ENCODE results near the gene NKG7. TPM values are rescaled to one million over a fixed set of nuclear protein-coding genes. Genes with fewer than 3 reads are reported as not detected.
"Not testable (repeated sequence)": the region's sequence is repeated elsewhere in the genome, so short reads cannot be mapped to it uniquely, and the experiment has no call there.

Gene NKG7
- total RNA-seq, 1 experiment from 2014 or later = not detected

DNA sequence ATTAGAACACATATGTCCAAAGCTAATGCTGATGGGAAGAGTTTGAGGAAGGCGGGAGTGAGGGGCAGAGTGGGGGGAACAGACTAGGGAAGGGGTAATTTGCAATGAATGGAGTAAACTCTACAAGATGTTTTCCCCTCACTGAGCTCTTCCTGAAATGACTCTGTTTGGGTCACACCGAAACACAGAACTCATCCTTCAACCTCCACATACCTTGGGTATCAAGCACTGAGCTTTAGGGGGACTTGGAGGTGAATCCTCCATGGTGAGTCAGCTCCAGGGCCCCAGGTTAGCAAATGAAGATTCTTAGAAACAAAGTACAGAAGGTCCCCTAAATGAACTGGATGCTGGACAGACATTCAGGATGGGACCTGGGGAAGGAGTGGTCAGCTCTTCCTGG is 46.3 kb upstream of the NKG7 start:
- ChIA-PET POLR2A (ENCODE audit: low non-redundant PET) (no interaction called here), CTCF (interaction anchor here (1.1 kb wide), 1 partner anchor 242 kb away, joined by 3 read pairs; no protein-coding TSS in a partner anchor)
- Histone ChIP-seq H3K27me3 (replicated peaks; ENCODE audit: insufficient read depth, low read depth, low read length, poor library complexity) (peaks cover 13% of the 10 kb centered on the region), H3K27ac (ENCODE audit: low read depth, low read length, poor library complexity, severe bottlenecking) (no peak overlapping the region), H3K4me1 (ENCODE audit: insufficient read depth, low read length, poor library complexity, severe bottlenecking) (no peaks in the 10 kb centered on the region), H3K9me3 (ENCODE audit: low read depth, low read length, poor library complexity, severe bottlenecking) (no peaks in the 10 kb centered on the region), H3K4me3 (ENCODE audit: low read depth, low read length, poor library complexity, severe bottlenecking) (no peak overlapping the region), H3K36me3 (ENCODE audit: insufficient read depth, low read length, poor library complexity, severe bottlenecking) (no peaks in the 10 kb centered on the region)
- TF ChIP-seq EZH2 (IDR thresholded peaks at IDR 0.05; ENCODE audit: borderline replicate concordance, low read depth, low read length, poor library complexity, severe bottlenecking) (no peak), CTCF (conservative IDR thresholded peaks at IDR 0.05; ENCODE audit: low read depth, low read length) (no peak)
- DNase-seq (ENCODE audit: low spot score) = no peak
- intact Hi-C loops (cut with micrococcal nuclease; ENCODE audit: unreplicated experiment) = no loop called here
- no TSS peak for BruUV-seq (replicated peaks)

DNA sequence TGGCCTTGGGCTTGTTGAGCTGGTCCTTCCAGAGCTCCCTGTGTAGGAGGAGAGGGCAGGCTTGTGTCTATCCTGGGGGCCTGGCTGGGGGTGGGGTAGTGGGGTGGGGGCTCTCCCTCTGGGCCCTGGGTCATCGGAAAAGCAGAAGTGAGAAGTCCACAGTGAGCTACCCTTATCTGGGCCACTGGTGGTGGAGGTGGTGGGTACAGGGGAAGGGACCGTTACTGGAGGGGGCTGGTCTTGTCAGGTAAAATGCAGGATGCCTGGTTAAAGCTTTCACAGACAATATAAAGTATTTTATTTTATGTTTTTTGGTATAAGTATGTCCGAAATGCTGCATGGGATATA is 45.3 kb upstream of the NKG7 start:
- no peak for DNase-seq (ENCODE audit: low spot score)
- H3K36me3 ChIP-seq (ENCODE audit: insufficient read depth, low read length, poor library complexity, severe bottlenecking) = no peaks in the 10 kb centered on the region
- no peak overlapping the region for H3K27ac ChIP-seq (ENCODE audit: low read depth, low read length, poor library complexity, severe bottlenecking)
- ChIA-PET CTCF (no interaction called here), POLR2A (ENCODE audit: low non-redundant PET) (no interaction called here)
- H3K4me3 ChIP-seq (ENCODE audit: low read depth, low read length, poor library complexity, severe bottlenecking) = no peak overlapping the region
- TF ChIP-seq CTCF (conservative IDR thresholded peaks at IDR 0.05; ENCODE audit: low read depth, low read length) (no peak), EZH2 (IDR thresholded peaks at IDR 0.05; ENCODE audit: borderline replicate concordance, low read depth, low read length, poor library complexity, severe bottlenecking) (no peak)
- no peaks in the 10 kb centered on the region for H3K4me1 ChIP-seq (ENCODE audit: insufficient read depth, low read length, poor library complexity, severe bottlenecking)
- intact Hi-C loops (cut with micrococcal nuclease; ENCODE audit: unreplicated experiment) = no loop called here
- no peaks in the 10 kb centered on the region for H3K9me3 ChIP-seq (ENCODE audit: low read depth, low read length, poor library complexity, severe bottlenecking)
- BruUV-seq (replicated peaks) = no TSS peak
- H3K27me3 ChIP-seq (replicated peaks; ENCODE audit: insufficient read depth, low read depth, low read length, poor library complexity) = peaks cover 13% of the 10 kb centered on the region

DNA sequence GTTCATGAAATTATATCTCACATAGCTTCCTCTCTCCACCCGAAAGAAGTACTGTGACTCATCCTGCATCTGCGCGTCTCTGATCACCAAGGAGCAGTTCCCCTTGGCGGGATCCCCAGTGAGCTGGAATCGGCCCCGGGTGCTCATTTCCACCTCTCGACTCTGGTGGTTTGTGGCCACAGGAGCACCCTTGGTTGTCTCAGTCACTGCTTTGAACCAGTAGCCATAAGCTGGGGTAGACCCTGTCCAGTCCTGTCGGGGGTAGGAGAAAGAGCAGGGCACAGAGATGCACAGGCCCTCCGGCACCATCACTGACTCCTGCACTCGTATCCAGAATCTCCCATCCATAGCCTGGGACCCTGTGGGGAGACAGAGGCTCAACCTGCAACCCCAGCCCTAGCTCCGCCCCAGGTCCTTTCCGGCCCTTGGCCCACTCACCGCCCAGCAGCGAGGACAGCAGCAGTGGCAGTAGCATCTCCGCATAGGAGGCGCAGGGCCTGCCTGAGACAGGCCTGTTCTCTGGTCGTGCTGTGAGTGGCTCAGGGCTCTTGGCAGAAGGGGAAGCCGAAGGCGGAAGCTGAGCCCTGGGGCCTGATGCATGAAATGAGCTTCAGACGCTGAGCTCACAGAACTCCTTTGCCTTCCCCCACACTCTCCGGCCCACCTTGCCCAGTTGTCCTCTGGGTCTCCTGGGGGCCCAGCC is 44.8 kb upstream of the NKG7 start, which contains the start of gene SIGLEC10:
TSS of gene SIGLEC10 (minus strand) at position 536 of the 703 bp plus-strand sequence. CDS start at position 475, 61 bp downstream.
- Histone ChIP-seq H3K36me3 (ENCODE audit: insufficient read depth, low read length, poor library complexity, severe bottlenecking) (no peaks in the 10 kb centered on the region), H3K27me3 (replicated peaks; ENCODE audit: insufficient read depth, low read depth, low read length, poor library complexity) (peaks cover 13% of the 10 kb centered on the region), H3K4me3 (ENCODE audit: low read depth, low read length, poor library complexity, severe bottlenecking) (no peak within 1 kb of the TSS), H3K4me1 (ENCODE audit: insufficient read depth, low read length, poor library complexity, severe bottlenecking) (no peaks in the 10 kb centered on the region), H3K9me3 (ENCODE audit: low read depth, low read length, poor library complexity, severe bottlenecking) (no peaks in the 10 kb centered on the region), H3K27ac (ENCODE audit: low read depth, low read length, poor library complexity, severe bottlenecking) (no peak within 1 kb of the TSS)
- ChIA-PET POLR2A (ENCODE audit: low non-redundant PET) (no interaction called here), CTCF (no interaction called here)
- DNase-seq (ENCODE audit: low spot score) = no peak
- TF ChIP-seq CTCF (conservative IDR thresholded peaks at IDR 0.05; ENCODE audit: low read depth, low read length) = no peak
- TF ChIP-seq EZH2 (IDR thresholded peaks at IDR 0.05; ENCODE audit: borderline replicate concordance, low read depth, low read length, poor library complexity, severe bottlenecking) = no peak
- intact Hi-C loops (cut with micrococcal nuclease; ENCODE audit: unreplicated experiment) = no loop called here
- BruUV-seq (replicated peaks) = no TSS peak

GRCh38 chr19:51416422-51416821 is 44.0 kb upstream of the NKG7 start:
- intact Hi-C loops (cut with micrococcal nuclease; ENCODE audit: unreplicated experiment); POLR2A ChIA-PET (ENCODE audit: low non-redundant PET): not testable (repeated sequence)

More at GRCh38 chr19:51416422-51416821, 44.0 kb upstream of the NKG7 start:
- CTCF ChIA-PET; H3K4me1 ChIP-seq (ENCODE audit: insufficient read depth, low read length, poor library complexity, severe bottlenecking); H3K36me3 ChIP-seq (ENCODE audit: insufficient read depth, low read length, poor library complexity, severe bottlenecking); H3K27ac ChIP-seq (ENCODE audit: low read depth, low read length, poor library complexity, severe bottlenecking); DNase-seq (ENCODE audit: low spot score); H3K9me3 ChIP-seq (ENCODE audit: low read depth, low read length, poor library complexity, severe bottlenecking); H3K4me3 ChIP-seq (ENCODE audit: low read depth, low read length, poor library complexity, severe bottlenecking); BruUV-seq (replicated peaks): not testable (repeated sequence)
- H3K27me3 ChIP-seq (replicated peaks; ENCODE audit: insufficient read depth, low read depth, low read length, poor library complexity) = peaks cover 13% of the 10 kb centered on the region

All from A673 (cell line).